ENCODE data around the gene PRKCA. TPM values are rescaled to one million over a fixed set of nuclear protein-coding genes. Genes with fewer than 3 reads are reported as not detected.

Gene PRKCA
- total and polyA plus RNA-seq, 9 of the 15 experiments (the other 6 are each of a cell fraction or from before 2014, with no cell fraction given), result 3.2 to 33.0 (median 17.8) TPM

DNA sequence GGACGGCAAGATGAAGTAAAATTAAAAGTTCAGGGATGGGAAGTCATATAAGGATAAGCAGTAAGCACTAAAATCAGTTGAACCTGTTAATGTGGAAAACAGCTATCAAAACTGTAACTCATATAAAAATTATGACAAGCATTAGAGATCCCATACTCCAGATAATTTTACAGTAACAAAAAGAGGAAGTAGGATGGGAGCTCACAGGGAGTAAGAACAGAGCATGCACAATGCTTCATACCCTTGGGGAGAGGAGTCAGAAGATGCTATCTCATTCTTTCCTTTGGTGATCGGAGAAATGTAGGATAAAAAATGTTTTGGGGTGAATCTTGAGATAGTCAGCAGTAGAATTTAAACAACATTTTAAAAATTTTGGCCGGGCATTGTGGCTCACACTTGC, 367.8 kb downstream of the PRKCA start:
- CTCF ChIA-PET (ENCODE audit: low intra/inter-chr PET ratio), result no interaction called here
- Histone ChIP-seq H3K36me3 (ENCODE audit: control insufficient read depth, insufficient read depth, low read length) (no peaks in the 10 kb centered on the region; the same call in 2 of the 3 replicates), H3K4me2 (ENCODE audit: insufficient read depth, low read length) (no peak overlapping the region), H3K27ac (ENCODE audit: extremely low read depth, low read depth, low read length) (no peak overlapping the region), H3K4me3 (no peak overlapping the region), H3K27me3 (ENCODE audit: control insufficient read depth in 2 of 2, insufficient read depth in 2 of 2, low read length in 2 of 2) (no peaks in the 10 kb centered on the region), H3K79me2 (ENCODE audit: control insufficient read depth, insufficient read depth, low read length) (no peaks in the 10 kb centered on the region), H3K4me1 (replicated peaks in 1 of 2; ENCODE audit: control insufficient read depth in 2 of 2, insufficient read depth in 2 of 2, low read length in 2 of 2) (no peaks in the 10 kb centered on the region; a peak in 1 of 5 replicates), H2AFZ (ENCODE audit: low read depth, low read length) (no peak overlapping the region), H3K9me3 (replicated peaks; ENCODE audit: control insufficient read depth, insufficient read depth, low read depth, low read length) (no peaks in the 10 kb centered on the region), H3K9me1 (ENCODE audit: control insufficient read depth, insufficient read depth, low read length) (no peaks in the 10 kb centered on the region), H4K20me1 (replicated peaks; ENCODE audit: control insufficient read depth, insufficient read depth, low read length) (0 out of 2 replicates have a peak, but pooled peaks cover 3% of the 10 kb centered on the region), H3K9ac (ENCODE audit: insufficient read depth in 1 of 2, low read depth in 2 of 2, low read length in 2 of 2) (no peak overlapping the region)
- in situ Hi-C loops (cut with MboI) (loop anchor here (10.0 kb wide), 1 partner anchor 415 kb away; no protein-coding TSS in a partner anchor), intact Hi-C loops (cut with micrococcal nuclease) (loop anchor here (10.0 kb wide), 1 partner anchor 105 kb away; no protein-coding TSS in a partner anchor)
- WGBS (ENCODE audit: insufficient coverage, low coverage, missing lambda C conversion rate), result 49% methylated on average over 3 of the region's 3 CpGs
- POLR2A ChIA-PET, result interaction anchor here (1.0 kb wide), 1 partner anchor 9 kb away, joined by 5 read pairs; no protein-coding TSS in a partner anchor
- TF ChIP-seq SIN3B (IDR thresholded peaks at IDR 0.05; ENCODE audit: low read depth), result no peak
- peak; percentile 88 for TF ChIP-seq SPI1 (IDR thresholded peaks at IDR 0.05; ENCODE audit: borderline replicate concordance, low read depth, low read length)
- no peak for TF ChIP-seq POLR2H (tag; IDR thresholded peaks at IDR 0.05; ENCODE audit: low read depth)
- TF ChIP-seq GATAD2B (IDR thresholded peaks at IDR 0.05; ENCODE audit: borderline replicate concordance), result no peak
- TF ChIP-seq, protein P1, sequence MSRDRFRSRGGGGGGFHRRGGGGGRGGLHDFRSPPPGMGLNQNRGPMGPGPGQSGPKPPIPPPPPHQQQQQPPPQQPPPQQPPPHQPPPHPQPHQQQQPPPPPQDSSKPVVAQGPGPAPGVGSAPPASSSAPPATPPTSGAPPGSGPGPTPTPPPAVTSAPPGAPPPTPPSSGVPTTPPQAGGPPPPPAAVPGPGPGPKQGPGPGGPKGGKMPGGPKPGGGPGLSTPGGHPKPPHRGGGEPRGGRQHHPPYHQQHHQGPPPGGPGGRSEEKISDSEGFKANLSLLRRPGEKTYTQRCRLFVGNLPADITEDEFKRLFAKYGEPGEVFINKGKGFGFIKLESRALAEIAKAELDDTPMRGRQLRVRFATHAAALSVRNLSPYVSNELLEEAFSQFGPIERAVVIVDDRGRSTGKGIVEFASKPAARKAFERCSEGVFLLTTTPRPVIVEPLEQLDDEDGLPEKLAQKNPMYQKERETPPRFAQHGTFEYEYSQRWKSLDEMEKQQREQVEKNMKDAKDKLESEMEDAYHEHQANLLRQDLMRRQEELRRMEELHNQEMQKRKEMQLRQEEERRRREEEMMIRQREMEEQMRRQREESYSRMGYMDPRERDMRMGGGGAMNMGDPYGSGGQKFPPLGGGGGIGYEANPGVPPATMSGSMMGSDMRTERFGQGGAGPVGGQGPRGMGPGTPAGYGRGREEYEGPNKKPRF (IDR thresholded peaks at IDR 0.05; ENCODE audit: low read depth, low read length), result no peak
- TF ChIP-seq GATA2 (CRISPR knock-in tag; IDR thresholded peaks at IDR 0.05), result peak; percentile 37; the same call in 1 of the 2 replicates
- TF ChIP-seq, protein P2, sequence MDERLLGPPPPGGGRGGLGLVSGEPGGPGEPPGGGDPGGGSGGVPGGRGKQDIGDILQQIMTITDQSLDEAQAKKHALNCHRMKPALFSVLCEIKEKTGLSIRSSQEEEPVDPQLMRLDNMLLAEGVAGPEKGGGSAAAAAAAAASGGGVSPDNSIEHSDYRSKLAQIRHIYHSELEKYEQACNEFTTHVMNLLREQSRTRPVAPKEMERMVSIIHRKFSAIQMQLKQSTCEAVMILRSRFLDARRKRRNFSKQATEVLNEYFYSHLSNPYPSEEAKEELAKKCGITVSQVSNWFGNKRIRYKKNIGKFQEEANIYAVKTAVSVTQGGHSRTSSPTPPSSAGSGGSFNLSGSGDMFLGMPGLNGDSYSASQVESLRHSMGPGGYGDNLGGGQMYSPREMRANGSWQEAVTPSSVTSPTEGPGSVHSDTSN (CRISPR knock-in tag; IDR thresholded peaks at IDR 0.05; ENCODE audit: low read depth), result no peak
- TF ChIP-seq, protein P2 (tag; conservative IDR thresholded peaks at IDR 0.05; ENCODE audit: low read depth), result peak; percentile 45; the same call in 1 of the 2 replicates
- TF ChIP-seq ATF7 (IDR thresholded peaks at IDR 0.05), result no peak
- BruUV-seq (replicated peaks), result no TSS peak
- FAIRE-seq (no peak), ATAC-seq (0 out of 3 replicates have a peak, but pooled peaks have one; percentile 42), DNase-seq (ENCODE audit: extremely low read depth in 1 of 4, low spot score in 3 of 4) (no peak)

All from K562 (cell line).